Vagina (tissue), 2 donors: Measurements from ENCODE around the gene TESMIN. TPM values are rescaled to one million over a fixed set of nuclear protein-coding genes. Genes with fewer than 3 reads are reported as not detected.

Experiments used
- DNase-seq, 2 donors: peaks; one replicate each; pipeline ENCODE4 v3.0.0-alpha.2; 2017; ENCODE audit errors: extremely low spot score in 2 of 2
- H3K27ac ChIP-seq: fragments of 200-600 bp; sonication (generic); one replicate; pipeline ENCODE4 v1.5.1; 2019
- H3K27me3 ChIP-seq: fragments of 200-600 bp; sonication (generic); one replicate; pipeline ENCODE4 v1.5.1; 2019
- H3K36me3 ChIP-seq, 2 donors: fragments of 200-600 bp; sonication (generic); one replicate each; pipeline ENCODE4 v1.5.1; 2017 to 2019
- H3K4me1 ChIP-seq: fragments of 200-600 bp; sonication (generic); one replicate; pipeline ENCODE4 v1.5.1; 2019
- H3K4me3 ChIP-seq, 2 donors: fragments of 200-600 bp; sonication (generic); 1 replicate in 1 of 2; 2 replicates in 1 of 2; pipeline ENCODE4 v1.5.1; 2016 to 2019
- H3K9me3 ChIP-seq: fragments of 200-600 bp; sonication (generic); one replicate; pipeline ENCODE4 v1.5.1; 2019
- POLR2A ChIP-seq, 2 donors: fragments of 450-650 bp; IDR thresholded peaks; one replicate each; pipeline ENCODE4 v1.6.1; 2017; ENCODE audit warnings: antibody characterized with exemption in 2 of 2, mild to moderate bottlenecking in 2 of 2, moderate library complexity in 2 of 2
- POLR2AphosphoS5 ChIP-seq, 2 donors: sonication (generic); formaldehyde crosslinking; IDR thresholded peaks; one replicate each; pipeline ENCODE4 v1.9.0; 2017; ENCODE audit warnings: antibody characterized with exemption in 2 of 2, mild to moderate bottlenecking in 2 of 2, low read depth in 1 of 2; ENCODE audit not compliant: insufficient read depth in 1 of 2
- intact Hi-C: fragments of 100-400 bp; cut with DNase I; formaldehyde crosslinking; loops from one replicate; pipeline ENCODE4 v1.15.1; 2023
- total RNA-seq: library from RNA; depleted of rRNA; stranded (reverse); fragments of >200 nt; gene quantifications from one replicate; pipeline ENCODE4 v1.2.3, GENCODE V29; 2016
- TF ChIP-seq, protein P1 (sequence below), 3 experiments: fragments of 450-650 bp in 2 of 3; fragments of 200-600 bp in 1 of 3; sonication (generic) in 1 of 3; IDR thresholded peaks; one replicate each; pipeline ENCODE4 v1.5.1; 2017 to 2019; ENCODE audit warnings: antibody characterized with exemption in 3 of 3, mild to moderate bottlenecking in 2 of 3, moderate library complexity in 2 of 3

Gene TESMIN
- total RNA-seq, 1 donor from 2014 or later = 8.3 TPM

- Histone ChIP-seq H3K36me3 (no peaks in the 10 kb centered on the region), H3K27ac (no peak overlapping the region), H3K4me3 (no peak overlapping the region), H3K9me3 (no peaks in the 10 kb centered on the region), H3K4me1 (peaks cover 2% of the 10 kb centered on the region), H3K27me3 (peaks cover 3% of the 10 kb centered on the region)
- DNase-seq = no peak
- TF ChIP-seq POLR2AphosphoS5 (IDR thresholded peaks at IDR 0.05; ENCODE audit: insufficient read depth in 1 of 2, low read depth in 1 of 2) (no peak), POLR2A (IDR thresholded peaks at IDR 0.05) (no peak)
- TF ChIP-seq, protein P1, sequence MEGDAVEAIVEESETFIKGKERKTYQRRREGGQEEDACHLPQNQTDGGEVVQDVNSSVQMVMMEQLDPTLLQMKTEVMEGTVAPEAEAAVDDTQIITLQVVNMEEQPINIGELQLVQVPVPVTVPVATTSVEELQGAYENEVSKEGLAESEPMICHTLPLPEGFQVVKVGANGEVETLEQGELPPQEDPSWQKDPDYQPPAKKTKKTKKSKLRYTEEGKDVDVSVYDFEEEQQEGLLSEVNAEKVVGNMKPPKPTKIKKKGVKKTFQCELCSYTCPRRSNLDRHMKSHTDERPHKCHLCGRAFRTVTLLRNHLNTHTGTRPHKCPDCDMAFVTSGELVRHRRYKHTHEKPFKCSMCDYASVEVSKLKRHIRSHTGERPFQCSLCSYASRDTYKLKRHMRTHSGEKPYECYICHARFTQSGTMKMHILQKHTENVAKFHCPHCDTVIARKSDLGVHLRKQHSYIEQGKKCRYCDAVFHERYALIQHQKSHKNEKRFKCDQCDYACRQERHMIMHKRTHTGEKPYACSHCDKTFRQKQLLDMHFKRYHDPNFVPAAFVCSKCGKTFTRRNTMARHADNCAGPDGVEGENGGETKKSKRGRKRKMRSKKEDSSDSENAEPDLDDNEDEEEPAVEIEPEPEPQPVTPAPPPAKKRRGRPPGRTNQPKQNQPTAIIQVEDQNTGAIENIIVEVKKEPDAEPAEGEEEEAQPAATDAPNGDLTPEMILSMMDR (IDR thresholded peaks at IDR 0.05) = no peak
- intact Hi-C loops = no loop called here
Observed at GRCh38 chr11:68689737-68690625, 61.3 kb downstream of the TESMIN start.

- H3K27ac ChIP-seq = no peak overlapping the region
- H3K9me3 ChIP-seq = no peaks in the 10 kb centered on the region
- no peak for DNase-seq
- no peak overlapping the region for H3K4me3 ChIP-seq
- peaks cover 8% of the 10 kb centered on the region for H3K4me1 ChIP-seq
- peaks cover 8% of the 10 kb centered on the region for H3K27me3 ChIP-seq
- intact Hi-C loops = no loop called here
- no peaks in the 10 kb centered on the region for H3K36me3 ChIP-seq
- TF ChIP-seq POLR2AphosphoS5 (IDR thresholded peaks at IDR 0.05; ENCODE audit: insufficient read depth in 1 of 2, low read depth in 1 of 2) (no peak), POLR2A (IDR thresholded peaks at IDR 0.05) (no peak)
- TF ChIP-seq, protein P1 (IDR thresholded peaks at IDR 0.05) = no peak
Observed at GRCh38 chr11:68688881-68689280, 62.4 kb downstream of the TESMIN start.

GRCh38 chr11:68687986-68688385 is 63.3 kb downstream of the TESMIN start:
- DNase-seq = no peak
- H3K4me1 ChIP-seq = peaks cover 8% of the 10 kb centered on the region
- no peaks in the 10 kb centered on the region for H3K36me3 ChIP-seq
- H3K9me3 ChIP-seq = no peaks in the 10 kb centered on the region
- H3K27ac ChIP-seq = no peak overlapping the region
- H3K27me3 ChIP-seq = peaks cover 8% of the 10 kb centered on the region
- no peak for TF ChIP-seq POLR2A (IDR thresholded peaks at IDR 0.05)
- TF ChIP-seq, protein P1 (IDR thresholded peaks at IDR 0.05) = no peak
- no peak for TF ChIP-seq POLR2AphosphoS5 (IDR thresholded peaks at IDR 0.05; ENCODE audit: insufficient read depth in 1 of 2, low read depth in 1 of 2)
- intact Hi-C loops = no loop called here
- no peak overlapping the region for H3K4me3 ChIP-seq

GRCh38 chr11:68687311-68687710 is 64.0 kb downstream of the TESMIN start:
- intact Hi-C loops = no loop called here

More at GRCh38 chr11:68687311-68687710, 64.0 kb downstream of the TESMIN start:
- no peak overlapping the region for H3K27ac ChIP-seq
- peaks cover 8% of the 10 kb centered on the region for H3K27me3 ChIP-seq
- H3K4me3 ChIP-seq = no peak overlapping the region
- DNase-seq = no peak
- H3K36me3 ChIP-seq = no peaks in the 10 kb centered on the region
- no peak for TF ChIP-seq POLR2A (IDR thresholded peaks at IDR 0.05)
- TF ChIP-seq, protein P1 (IDR thresholded peaks at IDR 0.05) = no peak
- no peak for TF ChIP-seq POLR2AphosphoS5 (IDR thresholded peaks at IDR 0.05; ENCODE audit: insufficient read depth in 1 of 2, low read depth in 1 of 2)
- no peaks in the 10 kb centered on the region for H3K9me3 ChIP-seq
- peaks cover 8% of the 10 kb centered on the region for H3K4me1 ChIP-seq
